ENCODE measurements around the gene MBD4.

DNA sequence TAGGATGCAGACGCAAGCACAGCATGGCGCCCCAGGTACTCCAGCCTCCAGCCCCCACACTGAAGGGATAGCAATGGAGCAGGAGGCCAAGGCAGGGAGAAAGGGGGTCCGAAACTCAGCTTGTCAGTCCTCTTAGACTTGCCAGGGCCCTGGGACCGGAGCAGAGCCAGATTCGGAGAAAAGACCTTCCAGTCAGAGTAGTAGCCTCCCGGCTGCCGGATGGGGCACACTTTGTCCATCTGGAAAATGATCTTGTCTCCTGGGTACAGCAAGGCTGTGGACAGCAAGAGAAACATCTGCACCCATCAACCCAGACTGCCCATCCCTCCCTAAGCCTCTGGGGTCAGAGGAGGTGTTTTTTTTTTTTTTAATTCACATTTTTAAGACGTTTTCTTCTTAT, 35.6 kb downstream of the MBD4 start:
- TF ChIP-seq CTCF (conservative IDR thresholded peaks at IDR 0.05; ENCODE audit: low read depth in 2 of 2) (no peak), REST (IDR thresholded peaks at IDR 0.05; ENCODE audit: unreplicated experiment) (no peak), POLR2AphosphoS5 (IDR thresholded peaks at IDR 0.05; ENCODE audit: low read depth) (no peak), CREB1 (CRISPR knock-in tag; IDR thresholded peaks at IDR 0.05; ENCODE audit: low read depth) (no peak), EZH2 (IDR thresholded peaks at IDR 0.05; ENCODE audit: low read depth, unreplicated experiment) (no peak), JUNB (IDR thresholded peaks at IDR 0.05; ENCODE audit: unreplicated experiment) (no peak)
- TF ChIP-seq, protein P1, sequence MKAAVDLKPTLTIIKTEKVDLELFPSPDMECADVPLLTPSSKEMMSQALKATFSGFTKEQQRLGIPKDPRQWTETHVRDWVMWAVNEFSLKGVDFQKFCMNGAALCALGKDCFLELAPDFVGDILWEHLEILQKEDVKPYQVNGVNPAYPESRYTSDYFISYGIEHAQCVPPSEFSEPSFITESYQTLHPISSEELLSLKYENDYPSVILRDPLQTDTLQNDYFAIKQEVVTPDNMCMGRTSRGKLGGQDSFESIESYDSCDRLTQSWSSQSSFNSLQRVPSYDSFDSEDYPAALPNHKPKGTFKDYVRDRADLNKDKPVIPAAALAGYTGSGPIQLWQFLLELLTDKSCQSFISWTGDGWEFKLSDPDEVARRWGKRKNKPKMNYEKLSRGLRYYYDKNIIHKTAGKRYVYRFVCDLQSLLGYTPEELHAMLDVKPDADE (IDR thresholded peaks at IDR 0.05): no peak
